PC-3 (cell line): ENCODE measurements around the gene FNBP1L.

Experiments
- CTCF ChIP-seq: fragments of 300-600 bp; sonication (generic); conservative IDR thresholded peaks from 2 replicates; pipeline ENCODE4 v1.5.1; 2017; ENCODE audit warnings: antibody characterized with exemption, low read depth, mild to moderate bottlenecking, low read length
- EZH2 ChIP-seq: fragments of 300-600 bp; sonication (generic); IDR thresholded peaks from one replicate; pipeline ENCODE4 v1.6.1; 2017; ENCODE audit warnings: antibody characterized with exemption, mild to moderate bottlenecking, low read length; ENCODE audit not compliant: unreplicated experiment

- no peak for TF ChIP-seq CTCF
- no peak for TF ChIP-seq EZH2
These were observed 55.2 kb downstream of the FNBP1L start for GRCh38 chr1:93503163-93503562.
